Measurements from ENCODE around the gene NRSN2.

The NRSN2 gene

DNA sequence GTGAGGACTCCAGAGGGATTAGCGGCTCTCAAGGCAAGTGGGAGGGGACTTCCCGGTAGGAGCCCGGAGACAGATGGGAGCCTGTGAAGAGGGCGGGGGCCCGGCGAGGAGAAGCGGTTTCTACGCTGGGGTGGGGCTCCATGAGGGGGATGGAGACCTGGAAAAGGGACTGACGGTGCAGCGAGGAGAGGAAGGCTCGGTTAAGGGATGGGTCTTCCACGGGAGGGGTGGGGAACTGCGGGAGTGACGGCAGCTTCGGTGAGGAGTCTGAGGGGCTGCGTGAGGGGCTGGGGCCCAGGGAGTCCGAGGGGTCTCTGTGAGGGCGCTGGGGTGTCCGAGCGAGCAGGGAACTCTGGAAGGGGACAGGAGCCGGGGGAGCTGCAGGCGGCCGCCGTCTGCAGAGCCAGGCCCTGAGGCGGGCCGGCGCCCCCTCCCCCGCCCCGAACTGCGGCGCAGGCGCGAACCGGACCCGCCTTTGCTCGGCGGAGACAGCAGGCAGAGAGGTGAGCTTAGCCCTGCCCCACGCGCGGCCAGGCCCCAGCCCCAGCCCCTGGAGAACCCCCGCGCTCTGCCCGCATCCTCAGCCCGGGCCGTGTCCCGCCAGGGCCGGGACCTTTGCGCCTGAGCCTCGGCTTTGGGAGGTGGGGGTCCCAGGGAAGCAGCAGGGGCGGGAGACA is at the start of gene NRSN2:
Gene NRSN2, plus strand, starts transcription at position 472 of the 677 bp plus-strand sequence. CDS start 2,533 bp downstream, outside the sequence.
- DNase-seq: peak; percentile 21

GRCh38 chr20:297925-298775 is 48.8 kb upstream of the NRSN2 start:
- no peak for DNase-seq

GRCh38 chr20:298776-299391 is 48.0 kb upstream of the NRSN2 start:
- no peak for DNase-seq

- DNase-seq: no peak
Observed at GRCh38 chr20:300345-300990, 46.4 kb upstream of the NRSN2 start.

DNA sequence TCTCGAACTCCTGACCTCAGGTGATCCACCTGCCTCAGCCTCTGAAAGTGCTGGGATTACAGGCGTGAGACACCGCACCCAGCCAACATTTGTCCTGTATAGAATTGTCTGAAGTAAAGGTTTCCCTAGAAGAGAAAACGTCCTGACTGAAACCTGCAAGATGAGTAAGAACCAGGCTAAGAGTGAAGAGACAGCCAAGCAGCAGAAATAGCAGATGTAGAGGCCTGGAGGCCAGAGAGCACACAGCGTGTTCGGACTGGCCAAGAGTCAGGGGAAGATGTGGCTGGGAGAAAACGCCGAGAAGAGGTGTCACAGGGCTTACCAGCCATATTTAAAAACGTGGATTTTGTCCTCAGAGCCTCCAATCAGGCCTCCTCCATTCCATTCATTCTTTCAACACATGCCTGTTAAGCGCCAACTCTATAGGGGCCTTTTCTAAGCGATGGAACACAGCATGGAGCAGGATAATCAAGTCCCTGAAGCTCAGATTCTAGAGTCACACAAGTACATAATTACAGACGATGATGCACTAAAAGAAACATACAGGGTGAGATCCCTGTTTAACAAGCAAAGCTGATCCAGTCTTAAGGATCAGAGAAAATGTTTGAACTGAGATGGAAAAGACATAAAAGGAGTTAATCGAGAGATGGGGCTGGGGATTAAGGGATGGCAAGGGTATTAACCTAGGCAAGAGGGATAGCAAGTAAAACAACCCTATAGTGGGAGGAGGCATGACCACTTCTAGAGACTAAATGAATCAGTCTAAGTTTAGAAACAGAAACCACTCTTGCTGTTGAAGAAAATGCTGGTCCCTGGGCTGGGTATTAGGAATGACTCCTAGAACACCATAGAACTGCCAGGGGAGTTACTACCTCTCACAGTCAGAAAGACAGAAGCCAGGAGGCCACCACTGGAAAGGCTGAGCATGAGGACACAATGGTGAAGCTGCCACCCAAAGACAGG is 44.7 kb upstream of the NRSN2 start:
- DNase-seq: no peak

DNA sequence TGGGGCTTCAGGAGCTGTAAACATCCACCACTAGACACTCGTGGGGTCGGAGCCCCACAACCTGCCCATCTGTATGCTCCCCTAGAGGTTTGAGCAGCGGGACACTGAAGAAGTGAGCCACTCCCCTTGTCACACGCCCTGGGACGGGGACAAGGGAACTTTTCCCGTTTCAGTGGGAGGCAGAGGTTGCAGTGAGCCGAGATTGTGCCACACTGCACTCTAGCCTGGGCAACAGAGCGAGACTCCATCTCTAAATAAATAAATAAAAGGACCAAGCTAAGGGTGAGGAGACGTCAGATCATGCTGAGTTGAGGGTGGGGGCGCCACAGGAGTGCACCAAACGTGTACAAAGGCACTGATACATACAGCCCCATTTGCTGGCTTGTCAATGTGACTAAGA is 41.2 kb upstream of the NRSN2 start:
- no peak for DNase-seq

GRCh38 chr20:308427-309038 is 38.4 kb upstream of the NRSN2 start:
- no peak for DNase-seq

DNA sequence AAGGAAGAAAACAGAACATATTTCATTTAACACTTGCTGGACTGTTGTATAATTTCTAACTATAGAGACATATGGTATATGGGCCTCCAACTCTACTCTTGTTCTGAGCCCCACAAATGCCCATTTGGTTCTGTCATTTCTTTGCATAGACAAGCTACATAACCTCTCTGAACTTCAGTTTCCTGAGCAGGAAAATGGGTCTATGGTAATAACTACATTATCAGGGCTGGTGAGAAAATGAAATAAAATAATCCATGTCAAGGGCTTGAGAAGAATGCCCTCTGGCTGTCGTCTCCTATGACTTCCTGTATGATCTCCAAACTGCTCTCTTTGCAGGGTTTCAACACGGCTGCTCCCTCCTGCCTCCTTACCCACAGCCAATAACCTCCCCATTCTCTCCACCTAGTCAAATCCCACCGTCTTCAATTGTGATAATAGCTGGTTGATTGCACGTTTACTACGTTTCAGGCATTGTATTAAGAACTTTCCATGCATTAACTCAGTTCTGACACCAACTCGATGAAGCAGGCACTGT is 37.5 kb upstream of the NRSN2 start:
- no peak for DNase-seq

DNA sequence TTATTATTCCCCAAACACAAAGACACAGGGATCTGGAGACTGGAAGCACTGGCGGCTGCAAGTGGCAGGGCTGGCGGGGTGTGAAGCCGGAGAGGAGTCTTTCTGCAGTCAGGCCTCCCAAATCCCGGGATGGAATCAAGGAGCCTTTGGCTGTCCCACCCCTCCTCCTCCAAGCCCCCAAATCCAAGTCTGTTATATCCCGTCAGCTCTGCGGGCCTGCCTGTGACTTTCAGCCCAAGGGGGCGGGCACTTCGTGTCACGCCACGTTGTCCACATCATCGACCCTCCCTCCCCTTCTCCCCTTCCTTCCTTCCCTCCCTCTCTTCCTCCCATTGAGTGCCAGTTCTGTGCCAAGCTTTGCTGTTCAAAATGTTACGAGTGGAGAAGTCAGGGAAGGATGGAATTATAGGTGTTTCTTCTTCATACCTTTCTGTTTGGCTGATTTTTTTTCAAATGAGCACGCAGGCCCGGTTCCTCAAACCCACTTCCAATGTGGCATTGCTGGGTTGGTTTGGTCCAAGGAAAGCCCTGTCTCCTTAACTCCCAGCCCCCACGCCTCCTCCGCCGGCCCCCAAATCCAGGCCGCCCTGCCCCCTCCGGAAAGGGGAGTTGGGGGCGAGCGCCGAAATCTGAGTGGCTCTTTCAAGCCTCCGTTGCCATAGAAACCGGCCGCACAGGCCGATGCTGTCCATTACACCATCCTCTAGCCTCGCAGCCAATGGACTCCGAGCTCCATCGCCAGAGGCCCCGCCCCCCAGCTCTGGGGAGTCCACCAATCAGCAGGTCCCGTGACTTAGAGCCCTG is 36.9 kb upstream of the NRSN2 start:
- DNase-seq: peak; percentile 89

GRCh38 chr20:310645-311044 is 36.3 kb upstream of the NRSN2 start:
- DNase-seq: no peak

- DNase-seq: no peak
Observed at GRCh38 chr20:311609-312008, 35.3 kb upstream of the NRSN2 start.

- no peak for DNase-seq
Observed at GRCh38 chr20:312067-312466, 34.8 kb upstream of the NRSN2 start.

DNA sequence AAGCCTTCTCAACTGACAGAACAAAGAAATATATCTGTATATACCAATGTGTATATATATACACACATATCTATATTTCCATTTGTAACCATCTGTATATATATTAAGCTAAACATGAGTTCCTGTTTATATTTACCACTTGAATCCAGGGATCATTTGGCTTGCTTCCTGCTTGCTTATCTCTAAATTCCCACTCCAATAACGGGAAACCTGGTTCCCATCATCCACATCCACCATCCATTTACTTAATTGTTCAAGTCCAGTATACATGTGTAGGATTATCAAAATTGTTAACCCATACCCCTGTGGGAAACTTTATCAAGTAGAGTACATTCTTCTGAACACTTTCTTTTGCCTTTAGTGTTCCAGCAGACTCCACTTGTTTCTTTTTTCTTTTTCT is 34.0 kb upstream of the NRSN2 start:
- no peak for DNase-seq

- DNase-seq: no peak
Observed at GRCh38 chr20:313402-313801, 33.5 kb upstream of the NRSN2 start.

- no peak for DNase-seq
Observed at GRCh38 chr20:313948-314347, 33.0 kb upstream of the NRSN2 start.

DNA sequence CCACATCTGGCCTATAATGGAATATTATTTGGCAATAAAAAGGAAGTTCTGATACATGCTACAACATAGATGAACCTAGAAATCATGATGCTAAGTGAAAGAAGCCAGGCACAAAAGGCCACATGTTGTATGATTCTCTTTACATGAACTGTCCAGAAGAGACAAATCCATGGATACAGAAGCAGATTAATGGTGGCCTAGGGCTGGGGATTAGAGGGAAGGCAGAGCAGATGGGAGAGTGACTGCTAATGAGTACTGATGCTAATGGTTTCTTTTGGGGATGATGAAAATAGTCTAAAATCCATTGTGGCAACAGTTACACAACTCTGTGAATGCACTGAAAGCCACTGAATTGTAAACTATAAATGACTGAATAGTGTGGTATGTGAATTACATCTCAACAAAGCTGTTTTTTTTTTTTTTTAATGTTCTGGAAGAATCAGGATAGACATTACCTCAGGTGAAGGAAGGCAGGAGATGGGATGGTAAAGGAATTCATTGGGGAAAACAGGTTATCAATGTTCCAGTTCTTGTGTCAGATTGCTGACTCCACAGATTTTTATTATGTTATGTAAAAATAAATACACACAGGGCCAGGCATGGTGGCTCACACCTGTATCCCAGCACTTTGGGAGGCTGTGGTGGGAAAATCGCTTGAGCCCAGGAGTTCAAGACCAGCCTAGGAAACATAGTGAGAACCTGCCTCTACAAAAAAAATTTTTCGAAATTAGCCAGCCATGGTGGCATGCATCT is 30.4 kb upstream of the NRSN2 start:
- no peak for DNase-seq

DNA sequence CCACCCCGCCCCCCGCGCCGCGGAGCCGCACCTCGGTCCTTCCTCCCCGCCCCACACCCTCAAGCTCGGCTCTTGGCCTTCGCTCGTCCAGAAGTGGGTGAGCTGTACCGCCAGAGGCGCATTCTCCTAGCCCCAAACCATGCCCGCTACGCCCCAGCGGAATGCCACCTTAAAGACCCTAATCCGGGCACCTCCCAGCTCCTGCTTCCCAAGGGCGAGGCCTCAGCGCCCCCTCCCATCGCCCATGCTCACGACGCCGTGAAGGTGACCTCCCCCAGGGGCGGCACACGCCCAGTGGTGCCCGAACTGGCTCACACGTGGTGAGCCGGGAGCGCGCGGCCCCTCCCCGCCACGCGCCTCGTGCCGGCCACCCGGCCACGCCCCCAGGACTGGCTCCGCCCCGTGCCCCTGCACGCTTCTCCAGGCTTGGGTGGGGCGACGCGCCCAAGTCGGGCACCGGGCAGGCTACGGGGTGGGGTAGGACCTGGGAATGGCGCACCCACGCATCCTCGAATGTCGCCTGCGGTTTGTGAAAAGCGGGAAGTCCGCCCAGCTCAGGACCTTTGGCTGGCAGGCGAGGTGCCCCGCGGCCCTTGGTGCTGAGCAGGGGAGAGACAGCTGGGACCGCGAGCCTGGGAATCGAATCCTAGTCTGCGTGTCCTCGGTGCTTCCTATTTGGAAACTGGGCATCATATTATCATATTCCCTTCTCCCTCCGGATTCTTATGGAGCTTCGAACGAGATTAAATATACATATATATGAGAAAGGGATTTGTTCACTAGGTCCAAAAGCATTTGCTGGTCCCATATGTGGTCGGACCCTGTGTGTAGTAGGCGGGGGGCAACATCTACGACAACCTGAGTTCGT is 22.5 kb upstream of the NRSN2 start:
- DNase-seq: peak; percentile 68

DNA sequence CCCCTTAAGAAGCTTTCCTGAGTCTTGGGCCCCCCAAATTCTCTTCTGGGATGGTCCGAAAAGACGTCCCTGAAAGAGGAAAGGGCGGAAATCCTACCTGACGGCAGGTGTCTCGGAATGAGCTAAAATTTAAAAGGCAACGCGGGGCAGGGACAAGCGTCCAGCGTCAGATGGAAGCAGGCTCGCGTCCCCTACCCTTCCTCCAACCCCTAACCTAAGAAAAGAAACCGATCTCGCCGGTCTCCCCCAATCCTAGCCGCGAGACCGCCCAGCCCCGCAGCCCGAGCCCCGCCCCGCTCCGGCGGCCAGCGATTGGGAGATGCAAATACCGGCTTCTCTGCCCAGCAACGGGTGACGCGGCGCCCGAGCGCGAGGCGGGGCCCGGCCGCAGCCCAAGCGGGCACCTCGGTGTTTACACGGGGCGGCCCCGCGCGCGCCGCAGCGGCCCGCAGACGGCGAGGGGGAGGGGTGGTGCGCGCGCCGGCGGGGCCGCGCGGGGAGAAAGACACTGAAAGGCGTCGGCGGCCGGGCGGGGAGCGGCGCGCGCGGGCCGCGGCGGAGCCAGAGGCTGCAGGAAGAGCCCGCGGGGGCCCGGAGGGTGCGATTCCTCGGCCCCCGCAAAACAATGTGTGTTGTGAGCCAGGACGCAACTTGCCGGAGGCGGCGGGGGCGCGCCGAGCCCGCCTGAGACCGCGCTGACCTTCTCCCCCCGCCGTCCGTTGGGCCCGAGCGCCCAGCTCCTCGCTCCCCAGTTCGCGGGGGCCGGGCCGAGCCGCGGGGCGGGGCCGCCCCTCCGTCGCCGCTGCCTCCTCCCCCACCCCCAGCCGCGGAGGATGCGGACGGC is 21.6 kb upstream of the NRSN2 start, which contains the start of gene SOX12:
Gene SOX12, plus strand, starts transcription at position 508 of the 844 bp plus-strand sequence. CDS start 373 bp downstream, outside the sequence.
- peak; percentile 73 for DNase-seq

Data from NCI-H1048 (cell line).